Left hindlimb (tissue), 1 donor: ENCODE measurements around the gene FDX1.

ENCODE experiments used
- DNase-seq: peaks from one replicate; pipeline ENCODE4 v3.0.0-alpha.2; 2018

The FDX1 gene

DNA sequence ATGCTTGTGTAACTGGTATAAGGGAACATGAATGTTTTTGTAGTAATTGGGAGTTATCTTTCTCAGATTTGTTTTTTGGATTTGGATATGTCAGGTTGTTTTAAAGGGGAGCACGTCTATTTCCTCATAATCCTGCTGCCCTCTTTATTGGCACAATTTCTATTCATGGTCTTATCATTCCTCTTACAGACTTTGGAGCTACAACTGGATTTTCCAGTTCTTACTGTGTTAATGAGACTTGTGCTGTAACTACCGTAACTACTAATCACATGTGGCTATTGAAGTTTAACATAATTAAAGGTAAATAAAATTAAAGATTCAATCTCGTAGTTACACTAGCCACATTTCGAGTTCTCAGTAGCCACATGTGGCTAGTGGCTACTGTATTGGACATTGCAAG, 1.9 kb downstream of the FDX1 start:
- no peak for DNase-seq

DNA sequence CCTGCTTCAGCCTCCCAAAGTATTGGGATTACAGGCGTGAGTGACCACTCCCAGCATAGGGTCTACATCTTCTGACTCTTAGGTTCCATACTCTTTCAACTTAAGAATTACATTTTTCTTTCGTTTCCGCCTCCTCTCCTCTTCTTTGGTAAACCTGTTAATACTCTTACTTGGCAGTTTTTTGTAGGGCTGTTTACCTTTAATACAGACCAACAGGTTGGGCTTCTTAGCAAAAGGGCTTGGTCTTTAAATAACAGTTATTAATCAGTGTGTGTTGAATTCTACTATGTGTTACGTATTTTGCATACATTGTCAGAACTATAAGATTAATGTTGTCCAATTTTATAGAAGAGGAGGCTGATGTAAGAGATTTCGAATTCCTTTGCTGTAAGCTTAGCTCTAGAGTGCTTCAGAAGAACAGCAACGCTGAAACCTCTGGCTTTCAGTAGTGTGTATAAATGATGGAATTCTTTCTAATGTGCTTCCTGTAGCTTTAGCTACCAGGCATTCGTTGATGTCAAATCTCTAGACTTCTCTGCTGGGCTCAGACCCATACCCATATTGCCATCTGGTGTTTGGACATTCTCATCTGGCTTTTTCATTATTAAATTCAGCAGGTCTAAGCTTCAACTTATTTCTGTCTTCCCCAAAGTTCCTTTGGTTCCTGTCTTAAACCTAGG, 3.1 kb downstream of the FDX1 start:
- no peak for DNase-seq

DNA sequence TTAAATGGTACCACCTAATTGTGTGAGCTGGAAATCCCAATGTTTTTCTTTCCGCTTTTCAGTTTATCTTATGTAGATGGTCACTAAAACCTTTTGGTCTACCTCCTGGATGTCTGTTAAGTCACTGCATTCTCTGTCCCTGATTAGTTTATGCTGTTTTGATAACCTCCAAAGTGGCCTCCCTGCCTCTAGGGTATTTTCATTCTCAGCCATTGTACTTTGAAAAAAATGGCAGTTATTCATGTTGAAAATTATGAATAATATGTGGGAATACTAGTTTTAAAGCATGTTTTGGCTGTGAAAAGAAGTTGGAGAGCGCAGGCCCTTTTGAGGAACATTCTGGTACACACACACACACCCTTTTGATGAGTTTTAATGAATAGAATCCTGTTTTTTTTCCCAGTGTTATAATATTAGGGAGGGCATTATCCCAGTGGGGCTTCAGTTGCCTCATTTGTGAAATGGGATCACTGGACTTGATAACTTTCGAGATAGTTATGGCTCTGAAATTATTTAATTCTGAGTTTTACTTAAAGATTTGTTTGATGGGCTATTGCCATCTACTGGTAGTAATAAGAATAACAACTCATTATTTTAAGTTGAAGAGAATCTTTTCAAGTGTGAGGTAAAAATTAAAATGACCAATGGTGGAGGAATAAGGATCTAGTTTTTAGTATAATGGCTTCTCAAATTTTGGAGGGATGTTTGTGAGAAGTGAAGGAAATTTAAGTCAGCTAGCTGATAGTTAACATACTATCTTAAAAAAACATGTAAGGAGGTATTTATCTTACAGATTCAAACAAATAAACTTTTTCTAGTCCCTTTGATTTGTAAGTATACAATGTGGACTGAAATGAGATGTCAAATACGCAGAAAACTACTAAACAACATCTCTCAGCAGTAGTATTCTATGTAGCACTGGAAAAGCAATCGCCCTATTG, 3.9 kb downstream of the FDX1 start:
- no peak for DNase-seq

DNA sequence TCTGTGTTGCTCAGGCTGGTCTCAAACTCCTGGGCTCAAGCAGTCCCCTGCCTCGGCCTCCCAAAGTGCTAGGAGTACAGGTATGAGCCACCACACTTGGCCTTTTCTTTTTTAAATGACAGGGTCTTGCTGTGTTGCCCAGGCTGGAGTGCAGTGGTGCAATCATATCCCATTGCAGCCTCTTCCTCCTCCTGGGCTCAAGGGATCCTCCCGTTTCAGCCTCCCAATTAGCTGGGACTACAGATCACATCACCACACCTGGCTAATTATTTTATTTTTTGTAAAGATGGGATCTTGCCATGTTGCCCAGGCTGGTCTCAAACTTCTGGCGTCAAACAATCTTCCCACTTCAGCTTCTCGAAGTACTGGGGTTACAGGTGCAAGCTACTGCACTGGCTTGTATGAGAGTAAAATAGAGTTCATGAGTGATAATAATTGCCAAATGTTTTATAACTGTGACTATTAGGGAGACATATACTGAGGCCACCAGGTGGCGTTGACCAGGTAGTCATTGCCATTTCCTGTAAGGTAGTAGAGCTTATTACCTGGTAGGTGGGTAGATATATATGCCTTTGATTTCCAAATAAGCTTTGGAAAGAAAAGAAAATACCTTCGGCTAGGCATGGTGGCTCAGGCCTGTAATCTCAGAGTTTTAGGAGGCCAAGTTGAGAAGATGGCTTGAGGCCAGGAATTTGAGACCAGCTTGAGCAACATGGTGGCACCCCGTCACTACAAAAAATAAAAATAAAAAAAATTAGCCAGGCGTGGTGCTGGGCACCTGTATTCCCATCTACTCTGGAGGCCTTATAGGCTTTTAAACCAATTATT, 5.4 kb downstream of the FDX1 start:
- no peak for DNase-seq

DNA sequence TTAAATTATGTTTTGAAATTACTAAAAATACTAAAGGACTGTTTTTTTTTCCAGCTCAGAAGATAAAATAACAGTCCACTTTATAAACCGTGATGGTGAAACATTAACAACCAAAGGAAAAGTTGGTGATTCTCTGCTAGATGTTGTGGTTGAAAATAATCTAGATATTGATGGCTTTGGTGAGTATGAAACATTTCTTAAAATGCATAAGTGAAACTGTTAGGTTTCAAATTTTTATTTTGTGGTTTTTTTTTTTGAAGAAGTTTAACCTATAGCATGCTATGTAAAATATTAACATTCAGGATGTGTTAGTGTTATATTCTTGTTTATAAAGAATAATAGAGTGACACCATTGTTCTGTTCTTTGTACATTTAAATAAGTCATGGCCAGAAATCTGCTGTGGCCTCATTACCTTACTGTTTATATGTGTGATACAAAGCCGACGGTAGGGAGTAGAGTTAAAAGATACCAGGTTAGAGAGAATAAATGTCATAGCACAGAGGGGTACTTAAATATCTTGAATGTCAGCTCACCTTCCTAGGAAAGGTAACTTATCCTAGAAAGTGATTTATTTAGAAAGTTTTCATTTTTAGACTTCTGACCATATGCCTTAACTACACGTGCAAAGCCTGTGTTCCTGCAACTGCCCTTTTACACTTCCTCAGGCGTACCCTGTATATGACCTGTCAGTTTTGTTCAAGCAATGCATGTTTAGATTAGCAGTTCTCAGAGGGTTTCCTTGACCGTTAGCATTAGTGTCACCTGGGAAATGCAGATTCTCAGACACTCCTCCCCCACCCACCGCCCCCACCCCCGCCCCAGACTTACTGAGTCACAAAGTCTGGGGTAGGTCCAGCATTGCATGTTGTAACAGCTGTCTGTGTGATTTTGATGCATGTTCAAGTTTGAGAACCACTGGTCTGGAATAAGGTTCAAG, 6.3 kb downstream of the FDX1 start:
- DNase-seq = no peak

DNA sequence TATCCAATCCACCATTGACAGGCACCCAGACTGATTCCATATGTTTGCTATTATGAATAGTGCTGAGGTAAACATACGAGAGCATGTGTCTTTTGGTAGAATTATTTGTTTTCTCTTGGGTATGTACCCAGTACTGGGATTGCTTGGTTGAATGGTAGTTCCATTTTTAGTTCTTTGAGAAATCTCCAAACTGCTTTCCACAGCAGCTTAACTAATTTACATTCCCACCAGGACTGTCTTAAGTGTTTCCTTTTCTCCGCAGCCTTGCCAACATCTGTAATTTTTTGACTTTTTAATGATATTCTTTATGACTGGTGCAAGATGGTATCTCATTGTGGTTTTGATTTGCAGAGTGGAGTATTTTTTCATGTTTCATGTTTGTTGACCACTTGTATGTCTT, 8.3 kb downstream of the FDX1 start:
- DNase-seq = no peak

DNA sequence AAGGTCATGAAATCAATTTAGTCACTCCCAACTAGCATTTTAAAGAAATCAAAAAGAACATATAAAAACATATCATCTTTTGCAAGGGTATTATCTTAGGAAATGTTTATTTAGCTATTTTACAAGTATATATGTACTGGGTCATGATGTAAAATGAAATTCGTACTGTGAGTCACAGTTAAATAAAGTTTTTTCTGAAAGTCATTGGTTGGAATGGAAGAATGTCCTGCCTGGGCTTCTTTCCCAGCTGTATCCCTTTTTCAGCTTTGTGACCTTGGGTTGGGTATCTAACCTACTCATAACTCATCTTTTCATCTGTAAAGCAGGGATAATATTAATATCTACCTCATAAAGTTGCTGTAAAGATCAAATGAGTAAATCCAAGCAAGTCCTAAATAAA, 15.7 kb downstream of the FDX1 start:
- no peak for DNase-seq

DNA sequence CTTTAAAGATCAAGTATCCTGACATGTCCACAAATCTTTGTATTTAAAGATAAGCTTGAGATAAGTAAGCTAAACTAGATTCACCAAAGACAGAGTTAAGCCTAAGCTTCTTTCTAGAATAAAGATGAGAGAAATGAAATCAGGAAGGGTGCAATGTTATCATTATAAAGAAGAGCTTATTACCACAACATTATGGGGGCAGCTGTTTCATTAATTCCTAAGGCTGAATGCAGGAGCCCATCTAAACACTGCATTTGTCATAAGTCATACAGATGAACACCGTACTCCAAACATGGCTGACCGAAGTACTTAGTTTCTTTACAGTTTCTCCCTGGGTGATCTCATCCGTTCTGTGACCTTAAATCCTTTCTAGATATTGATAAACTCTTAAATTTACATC, 16.3 kb downstream of the FDX1 start:
- no peak for DNase-seq

DNA sequence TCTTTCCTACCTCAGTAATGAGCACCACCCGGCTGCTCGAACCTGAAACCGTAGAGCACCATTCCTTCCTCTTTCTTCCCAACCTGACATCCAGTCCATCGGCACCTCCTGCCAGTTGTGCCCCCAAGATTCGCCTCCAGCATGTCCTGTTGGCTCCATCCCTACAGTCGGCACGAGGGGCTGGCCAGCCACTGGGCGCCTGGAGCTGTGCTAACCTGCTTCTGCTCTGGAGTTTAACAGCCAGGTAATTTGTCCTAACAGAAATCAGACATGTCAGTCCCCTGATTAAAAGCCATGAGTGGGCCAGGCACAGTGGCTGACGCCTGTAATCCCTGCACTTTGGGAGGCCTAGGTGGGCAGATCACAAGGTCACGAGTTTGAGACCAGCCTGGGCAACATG, 16.8 kb downstream of the FDX1 start:
- no peak for DNase-seq

DNA sequence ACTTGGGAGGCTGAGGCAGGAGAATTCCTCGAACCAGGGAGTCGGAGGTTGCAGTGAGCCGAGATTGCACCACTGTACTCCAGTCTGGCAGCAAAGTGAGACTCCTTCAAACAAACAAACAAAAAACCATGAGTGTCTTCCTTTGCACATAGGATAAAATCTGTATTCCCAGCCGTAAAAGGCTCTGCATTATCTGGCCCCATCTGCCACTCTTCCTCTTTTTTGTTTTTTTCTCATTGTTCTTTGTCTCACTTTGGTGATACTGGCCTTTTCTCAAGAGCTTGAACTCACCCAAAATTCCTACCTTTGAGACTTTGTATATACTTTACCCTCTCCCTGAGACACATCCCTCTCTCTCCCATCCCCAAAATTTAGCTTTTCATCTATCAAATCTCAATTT, 17.6 kb downstream of the FDX1 start:
- DNase-seq = no peak

DNA sequence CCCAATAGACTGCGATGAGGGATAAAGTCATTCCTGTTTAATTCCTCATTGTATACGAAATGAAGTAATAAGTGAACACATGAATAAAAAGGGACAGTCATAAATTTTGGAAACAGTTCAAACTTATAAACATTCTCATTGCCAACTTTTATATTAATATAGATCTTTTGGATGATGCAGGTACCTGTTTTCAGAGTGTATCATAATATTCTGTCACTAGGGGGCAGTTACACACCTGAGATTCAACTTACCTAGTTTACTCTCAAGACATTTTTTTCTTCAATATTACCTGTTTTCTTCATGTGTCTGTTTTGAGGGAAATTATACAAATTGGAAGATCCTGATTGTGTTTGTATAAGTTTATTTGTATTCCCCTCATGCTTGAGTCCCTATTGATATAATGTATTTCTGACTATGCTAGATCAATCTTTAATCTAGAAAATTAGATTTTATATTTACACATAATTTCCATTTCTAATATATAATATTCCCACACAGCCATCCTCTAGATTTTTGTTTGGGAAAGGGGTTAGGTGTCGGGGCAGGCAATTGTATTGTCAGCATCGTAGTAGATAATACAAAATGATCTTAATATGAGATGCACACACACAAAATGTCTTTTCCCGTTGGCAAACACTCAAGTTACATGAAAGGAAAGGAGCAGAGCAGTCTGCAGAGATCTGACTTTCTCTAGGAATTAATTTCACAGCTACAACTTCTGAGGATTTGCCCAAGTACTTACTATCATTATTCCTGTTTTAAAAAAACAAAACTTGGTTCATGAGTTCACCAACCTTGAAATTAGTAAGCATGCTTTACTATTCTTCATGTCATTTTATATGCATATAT, 18.4 kb downstream of the FDX1 start:
- DNase-seq = no peak

DNA sequence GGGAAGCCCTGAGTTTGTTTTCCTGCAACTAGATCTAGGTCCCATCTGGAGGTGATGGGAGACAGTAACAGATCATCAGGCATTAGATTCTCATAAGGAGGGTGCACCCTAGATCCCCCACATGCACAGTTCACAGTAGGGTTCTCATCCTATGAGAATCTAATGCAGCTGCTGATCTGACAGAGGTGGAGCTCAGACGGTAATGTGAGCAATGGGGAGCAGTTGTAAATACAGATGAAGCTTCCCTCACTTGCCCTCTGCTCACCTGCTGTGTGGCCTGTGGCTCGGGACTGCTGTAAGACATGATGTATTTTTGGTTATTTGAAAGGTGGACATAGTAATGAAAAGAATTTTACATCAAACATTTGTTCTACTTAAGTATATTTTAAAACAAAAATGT, 20.5 kb downstream of the FDX1 start:
- no peak for DNase-seq

DNA sequence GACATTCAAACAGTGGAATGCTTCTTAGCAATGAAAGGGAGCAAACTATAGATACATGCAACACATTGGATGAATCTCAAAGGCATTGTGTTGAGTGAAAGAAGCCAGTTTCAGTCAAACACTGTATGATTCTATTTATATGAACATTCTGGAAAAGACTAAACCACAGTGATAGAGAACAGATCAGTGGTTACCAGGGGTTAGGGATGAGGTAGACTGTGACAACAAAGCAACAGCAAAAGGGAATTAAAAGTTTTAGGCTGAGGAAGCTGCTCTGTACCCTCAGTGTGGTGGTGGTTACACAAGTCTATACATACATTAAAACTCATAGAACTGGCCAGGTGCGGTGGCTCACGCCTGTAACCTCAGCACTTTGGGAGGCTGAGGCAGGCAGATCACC, 23.0 kb downstream of the FDX1 start:
- DNase-seq = no peak

DNA sequence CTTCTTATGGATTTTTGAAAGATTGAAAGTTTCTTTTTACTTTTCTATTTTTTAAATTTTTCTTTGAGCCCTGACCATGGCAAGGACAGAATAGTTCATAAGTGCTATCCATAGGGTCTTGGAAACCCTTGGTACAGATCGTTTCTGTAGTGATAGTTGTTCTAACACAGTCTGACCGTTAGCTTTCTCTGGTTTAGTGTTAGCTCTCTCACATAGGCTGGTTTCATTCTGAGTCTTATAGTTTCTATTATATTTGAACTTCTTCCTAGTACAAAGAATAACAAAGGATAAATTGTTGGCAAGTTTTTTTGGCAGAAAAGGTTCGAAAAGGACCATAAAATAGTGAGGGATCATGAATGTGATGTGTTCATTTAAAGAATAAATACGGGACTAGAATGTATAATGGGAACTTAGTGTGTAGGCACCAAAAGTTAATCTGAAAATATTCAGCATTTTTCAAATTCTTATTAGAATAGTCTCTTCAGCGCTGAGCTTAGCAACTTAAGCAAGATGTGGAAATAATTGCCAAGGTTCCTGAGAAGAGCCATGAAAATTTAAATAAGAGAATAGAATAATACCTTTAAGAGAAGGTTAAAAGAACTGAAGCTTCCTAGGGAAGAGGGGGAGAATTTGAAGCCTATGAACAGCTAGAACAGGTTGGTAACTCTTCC, 24.1 kb downstream of the FDX1 start:
- DNase-seq = no peak

DNA sequence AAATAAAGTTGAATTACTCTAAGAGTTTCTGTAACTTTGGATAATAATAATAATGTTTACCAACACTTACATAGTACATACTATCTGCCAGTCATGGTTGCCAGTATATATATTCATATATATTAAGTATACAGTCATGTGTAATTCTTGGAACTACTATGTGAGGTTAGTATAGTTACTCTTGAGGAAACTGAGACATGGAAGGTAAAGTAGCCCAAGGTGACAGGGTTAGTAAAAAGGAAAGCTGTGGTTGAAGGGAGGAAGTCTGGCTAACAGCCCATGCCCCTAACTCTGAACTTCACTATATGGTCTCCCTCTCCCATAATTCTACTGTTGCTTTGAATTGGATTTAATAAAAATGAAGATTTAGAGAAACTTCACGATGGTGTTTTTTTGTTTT, 24.9 kb downstream of the FDX1 start:
- DNase-seq = no peak

DNA sequence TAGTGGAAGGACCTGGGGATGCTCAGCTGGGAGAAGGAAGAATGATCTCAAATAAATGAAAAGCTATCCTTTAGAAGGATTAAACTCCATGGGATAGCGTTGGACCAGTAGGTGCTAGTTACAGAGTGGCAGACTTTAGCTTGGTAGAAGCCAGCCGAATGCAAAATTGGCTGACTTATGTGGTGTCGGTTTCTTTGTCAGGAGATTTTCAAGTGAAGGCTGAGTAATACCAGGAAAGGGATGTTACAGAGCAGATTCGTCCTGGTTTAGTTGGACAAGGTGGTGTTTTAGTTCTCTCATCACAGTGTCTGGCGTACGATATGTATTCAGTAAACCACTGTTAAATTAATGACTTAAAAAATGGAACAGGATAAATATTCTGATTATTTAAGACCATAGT, 26.0 kb downstream of the FDX1 start:
- DNase-seq = no peak

DNA sequence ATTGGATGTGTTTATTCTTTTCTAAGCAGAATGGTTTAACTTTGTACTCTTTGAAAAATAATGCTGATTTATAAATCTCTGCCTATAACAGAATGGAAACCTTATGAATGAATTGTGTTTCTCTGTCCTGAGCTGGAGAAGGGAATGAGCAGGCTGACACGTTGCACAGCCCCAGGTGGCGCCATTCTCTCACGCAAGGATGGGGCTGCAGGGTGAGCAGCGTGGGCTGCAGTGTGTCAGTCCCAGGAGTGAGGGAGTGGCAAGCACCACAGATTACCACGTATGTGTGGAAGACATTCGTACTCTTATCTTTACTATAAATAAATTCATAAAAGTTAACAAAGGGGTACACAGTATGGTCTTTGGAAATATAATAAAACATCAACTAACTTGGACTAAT, 33.4 kb downstream of the FDX1 start:
- peak; percentile 73 for DNase-seq

DNA sequence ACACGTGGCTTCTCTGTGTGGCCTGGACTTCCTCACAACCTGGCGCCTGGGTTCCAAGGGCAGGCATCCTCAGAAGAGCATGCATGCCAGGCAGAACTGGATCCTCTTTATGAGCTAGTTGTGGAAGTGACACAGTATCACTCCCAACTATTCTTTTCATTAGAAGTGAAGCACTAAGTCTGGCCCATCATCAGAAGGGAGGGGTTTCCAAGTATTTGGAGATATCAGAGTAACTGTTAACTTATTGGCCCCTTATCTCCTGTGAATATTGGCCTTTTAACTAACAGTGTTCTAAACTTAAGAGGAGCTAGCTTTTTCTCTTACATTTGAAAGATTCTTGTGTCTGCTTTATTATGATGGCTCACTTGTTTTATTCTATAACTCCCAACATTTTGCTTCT, 35.5 kb downstream of the FDX1 start:
- DNase-seq = no peak

DNA sequence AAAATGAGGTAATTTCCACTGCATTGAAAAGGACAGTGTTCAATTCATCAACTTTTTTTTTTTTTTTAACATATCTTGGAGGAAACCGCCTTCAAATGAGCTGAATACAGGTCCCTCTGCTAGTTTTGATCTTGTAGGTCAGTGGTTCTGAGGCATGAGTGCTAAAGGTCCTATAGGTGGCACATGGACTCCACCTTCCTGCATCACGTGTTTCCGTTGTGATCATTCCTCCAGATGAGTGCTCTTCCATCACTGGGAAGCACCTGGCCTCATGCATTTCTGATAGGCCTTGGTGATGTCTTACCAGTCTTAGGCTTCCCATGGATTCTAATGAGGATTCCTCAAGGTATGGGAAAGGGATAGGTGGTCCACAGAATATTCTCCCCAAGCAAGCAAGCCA, 37.8 kb downstream of the FDX1 start:
- no peak for DNase-seq

DNA sequence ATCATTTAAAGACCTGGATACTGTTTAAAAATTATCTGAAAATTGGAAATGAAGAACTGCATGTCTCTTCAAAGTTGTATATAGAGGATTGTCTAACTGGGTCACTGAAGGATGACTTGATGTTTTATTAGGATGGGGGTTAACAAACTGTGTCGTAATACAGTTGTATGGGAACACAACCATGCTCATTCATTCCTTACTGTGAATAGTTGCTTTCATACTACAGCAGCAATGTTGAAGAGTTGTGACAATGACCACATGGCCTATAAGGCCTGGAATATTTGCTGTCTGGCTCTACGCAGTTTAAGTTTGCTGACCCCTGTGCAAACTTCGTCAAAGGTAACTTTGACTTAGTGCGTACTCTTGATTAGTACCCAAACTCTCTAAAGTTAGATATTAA, 38.4 kb downstream of the FDX1 start:
- DNase-seq = no peak

DNA sequence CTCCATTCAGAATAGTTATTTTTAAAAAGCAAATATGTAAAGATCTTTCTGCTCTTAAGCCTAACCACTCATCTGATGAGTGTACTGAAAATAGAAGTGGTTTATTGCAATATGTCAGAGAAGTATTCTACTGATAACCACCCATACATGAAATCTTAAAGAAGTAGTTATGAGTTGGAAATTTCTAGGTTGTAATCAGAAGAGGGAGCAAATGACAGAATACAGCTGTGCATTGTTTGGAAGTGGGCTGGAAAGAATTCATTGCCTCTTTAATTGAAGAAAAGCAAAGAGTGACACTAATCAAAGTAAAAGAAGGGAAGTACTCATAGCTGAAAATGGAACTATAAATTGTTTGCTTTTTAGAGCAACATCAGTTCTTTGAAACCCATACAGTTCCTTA, 39.4 kb downstream of the FDX1 start:
- DNase-seq = no peak
